Erythroblast (primary cell): ENCODE results near the gene FANCF.

Experiments used
- GATA1 ChIP-seq: IDR thresholded peaks from 2 replicates; pipeline ENCODE4 v1.6.1; 2011; ENCODE audit warnings: low read depth, mild to moderate bottlenecking, control low read depth, low read length, moderate library complexity
- POLR2A ChIP-seq: IDR thresholded peaks from 2 replicates; pipeline ENCODE4 v1.6.1; 2011; ENCODE audit warnings: mild to moderate bottlenecking, low read length

GRCh38 chr11:22581354-22582150 is 44.1 kb downstream of the FANCF start:
- TF ChIP-seq POLR2A: no peak
- no peak for TF ChIP-seq GATA1
